Esophagus squamous epithelium (tissue), 5 donors: ENCODE measurements around the gene SCN4A. TPM values are rescaled to one million over a fixed set of nuclear protein-coding genes. Genes with fewer than 3 reads are reported as not detected.

ENCODE experiments used
- DNase-seq: peaks from one replicate; lab custom pipeline; 2025; lab: John Stamatoyannopoulos, UW
- H3K27ac ChIP-seq, 4 donors: fragments of 200-600 bp; sonication (generic); one replicate each; pipeline ENCODE4 v1.5.1; 2016 to 2019; ENCODE audit warnings: mild to moderate bottlenecking in 1 of 4
- H3K27me3 ChIP-seq, 4 donors: fragments of 200-600 bp; sonication (generic); 1 replicate in 3 of 4; 2 replicates in 1 of 4; pipeline versions ENCODE4 v1.5.1 to v1.6.0; 2017 to 2021; ENCODE audit warnings: antibody characterized with exemption in 1 of 4
- H3K36me3 ChIP-seq, 3 donors: fragments of 200-600 bp; sonication (generic); one replicate each; pipeline ENCODE4 v1.5.1; 2016 to 2019
- H3K4me1 ChIP-seq, 3 donors: fragments of 200-600 bp; sonication (generic); one replicate each; pipeline ENCODE4 v1.5.1; 2017 to 2019
- H3K4me3 ChIP-seq, 4 donors: fragments of 200-600 bp; sonication (generic); 1 replicate in 3 of 4; 2 replicates in 1 of 4; pipeline ENCODE4 v1.5.1; 2016 to 2019; ENCODE audit warnings: mild to moderate bottlenecking in 2 of 4, moderate library complexity in 1 of 4
- H3K9me3 ChIP-seq, 3 donors: fragments of 200-600 bp; sonication (generic); one replicate each; pipeline ENCODE4 v1.5.1; 2016 to 2019
- POLR2A ChIP-seq, 4 donors: fragments of 450-650 bp; IDR thresholded peaks; one replicate each; pipeline ENCODE4 v1.6.1; 2017; ENCODE audit warnings: antibody characterized with exemption in 4 of 4, mild to moderate bottlenecking in 4 of 4, moderate library complexity in 3 of 4
- WGBS, 2 donors: methylation state at CpG; one replicate each; pipeline ENCODE4 v1.1.5; 2018; 5-methylcytosine and 5-hydroxymethylcytosine counted together
- intact Hi-C: fragments of 100-400 bp; cut with DNase I; formaldehyde crosslinking; loops from one replicate; pipeline ENCODE4 v1.15.0; 2022
- total RNA-seq, 4 donors: library from RNA; depleted of rRNA; stranded (reverse); fragments of >200 nt; gene quantifications; one replicate each; pipeline ENCODE4 v1.1.0, GENCODE V29; 2016
- TF ChIP-seq, protein P1 (sequence below), 6 experiments: fragments of 450-650 bp in 4 of 6; fragments of 200-600 bp in 2 of 6; sonication (generic) in 2 of 6; IDR thresholded peaks; one replicate each; pipeline ENCODE4 v1.5.1; 2016 to 2019; ENCODE audit warnings: antibody characterized with exemption in 6 of 6, mild to moderate bottlenecking in 4 of 6, moderate library complexity in 4 of 6
- donor health status: DM: yes; HTN: yes; CAD: no.

SCN4A gene
- total RNA-seq, 4 donors from 2014 or later = under 0.01 to 0.12 TPM; not detected in 2

DNA sequence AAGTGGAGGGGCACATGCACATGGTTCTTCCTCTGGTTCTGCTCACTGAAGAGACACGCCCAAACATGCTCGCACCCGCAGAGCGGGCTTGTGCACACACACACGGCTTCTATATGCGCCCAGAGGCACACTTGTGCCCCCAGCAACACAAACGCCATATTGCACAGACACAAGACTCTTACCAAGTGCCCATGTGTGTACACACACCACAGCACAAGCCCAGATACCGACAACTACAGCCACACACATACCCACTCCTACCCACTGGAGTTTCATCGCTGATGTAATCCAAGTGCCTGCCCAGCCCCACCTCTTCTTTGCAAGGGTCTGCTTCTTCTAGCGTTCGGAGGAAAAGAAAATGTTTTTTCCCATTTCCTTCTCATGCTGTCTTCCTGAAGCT lies 18.9 kb upstream of the SCN4A start:
- TF ChIP-seq POLR2A (IDR thresholded peaks at IDR 0.05) = no peak
- TF ChIP-seq, protein P1, sequence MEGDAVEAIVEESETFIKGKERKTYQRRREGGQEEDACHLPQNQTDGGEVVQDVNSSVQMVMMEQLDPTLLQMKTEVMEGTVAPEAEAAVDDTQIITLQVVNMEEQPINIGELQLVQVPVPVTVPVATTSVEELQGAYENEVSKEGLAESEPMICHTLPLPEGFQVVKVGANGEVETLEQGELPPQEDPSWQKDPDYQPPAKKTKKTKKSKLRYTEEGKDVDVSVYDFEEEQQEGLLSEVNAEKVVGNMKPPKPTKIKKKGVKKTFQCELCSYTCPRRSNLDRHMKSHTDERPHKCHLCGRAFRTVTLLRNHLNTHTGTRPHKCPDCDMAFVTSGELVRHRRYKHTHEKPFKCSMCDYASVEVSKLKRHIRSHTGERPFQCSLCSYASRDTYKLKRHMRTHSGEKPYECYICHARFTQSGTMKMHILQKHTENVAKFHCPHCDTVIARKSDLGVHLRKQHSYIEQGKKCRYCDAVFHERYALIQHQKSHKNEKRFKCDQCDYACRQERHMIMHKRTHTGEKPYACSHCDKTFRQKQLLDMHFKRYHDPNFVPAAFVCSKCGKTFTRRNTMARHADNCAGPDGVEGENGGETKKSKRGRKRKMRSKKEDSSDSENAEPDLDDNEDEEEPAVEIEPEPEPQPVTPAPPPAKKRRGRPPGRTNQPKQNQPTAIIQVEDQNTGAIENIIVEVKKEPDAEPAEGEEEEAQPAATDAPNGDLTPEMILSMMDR (IDR thresholded peaks at IDR 0.05) = no peak
- Histone ChIP-seq H3K27me3 (peaks cover 0 to 81% (median 0%) of the 10 kb centered on the region in 4 donors), H3K4me3 (no peak overlapping the region), H3K4me1 (peaks cover 3 to 31% (median 4%) of the 10 kb centered on the region in 3 donors), H3K36me3 (no peaks in the 10 kb centered on the region), H3K27ac (no peak overlapping the region), H3K9me3 (no peaks in the 10 kb centered on the region)
- 75 to 79% methylated on average over 5 to 6 of the region's 11 CpGs for WGBS, 2 donors
- intact Hi-C loops = no loop called here
- DNase-seq = no peak

DNA sequence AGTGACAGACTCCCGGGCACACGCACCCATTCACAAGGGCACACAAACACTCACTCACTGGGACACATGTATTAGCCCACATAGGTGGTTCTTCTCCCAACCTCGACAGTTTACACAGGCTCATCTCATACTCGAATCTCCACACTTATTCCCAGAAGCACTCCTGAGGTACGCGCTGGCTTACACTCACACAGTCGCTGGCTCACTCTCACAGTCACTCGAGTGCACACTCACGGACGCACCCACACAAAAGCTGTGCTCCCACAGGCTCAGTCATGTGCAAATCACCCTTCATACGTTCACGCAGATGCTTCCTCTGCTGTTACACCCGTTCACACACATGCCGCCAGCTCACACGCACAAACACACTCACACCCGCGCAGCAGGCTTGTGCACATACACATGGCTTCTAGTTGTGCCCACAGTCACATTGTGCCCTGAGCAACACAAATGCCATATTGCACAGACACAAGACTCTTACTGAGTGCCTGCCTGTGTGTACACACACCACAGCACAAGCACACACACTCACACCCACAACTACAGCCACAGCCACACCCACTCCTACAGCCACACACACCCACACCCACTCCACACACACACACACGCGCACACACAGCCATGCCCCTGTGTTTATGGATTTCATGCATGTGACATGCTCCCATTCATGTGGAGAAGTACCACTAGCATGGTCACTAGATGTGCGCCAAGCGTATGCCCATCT lies 17.1 kb upstream of the SCN4A start:
- Histone ChIP-seq H3K9me3 (no peaks in the 10 kb centered on the region), H3K4me3 (no peak overlapping the region), H3K27ac (no peak overlapping the region), H3K36me3 (no peaks in the 10 kb centered on the region), H3K4me1 (peaks cover 9 to 44% (median 15%) of the 10 kb centered on the region in 3 donors), H3K27me3 (peaks cover 0 to 66% (median 0%) of the 10 kb centered on the region in 4 donors)
- WGBS, 2 donors = 72 to 73% methylated on average over 19 to 21 of the region's 21 CpGs
- no peak for DNase-seq
- TF ChIP-seq POLR2A (IDR thresholded peaks at IDR 0.05) = no peak
- TF ChIP-seq, protein P1 (IDR thresholded peaks at IDR 0.05) = no peak
- intact Hi-C loops = no loop called here

DNA sequence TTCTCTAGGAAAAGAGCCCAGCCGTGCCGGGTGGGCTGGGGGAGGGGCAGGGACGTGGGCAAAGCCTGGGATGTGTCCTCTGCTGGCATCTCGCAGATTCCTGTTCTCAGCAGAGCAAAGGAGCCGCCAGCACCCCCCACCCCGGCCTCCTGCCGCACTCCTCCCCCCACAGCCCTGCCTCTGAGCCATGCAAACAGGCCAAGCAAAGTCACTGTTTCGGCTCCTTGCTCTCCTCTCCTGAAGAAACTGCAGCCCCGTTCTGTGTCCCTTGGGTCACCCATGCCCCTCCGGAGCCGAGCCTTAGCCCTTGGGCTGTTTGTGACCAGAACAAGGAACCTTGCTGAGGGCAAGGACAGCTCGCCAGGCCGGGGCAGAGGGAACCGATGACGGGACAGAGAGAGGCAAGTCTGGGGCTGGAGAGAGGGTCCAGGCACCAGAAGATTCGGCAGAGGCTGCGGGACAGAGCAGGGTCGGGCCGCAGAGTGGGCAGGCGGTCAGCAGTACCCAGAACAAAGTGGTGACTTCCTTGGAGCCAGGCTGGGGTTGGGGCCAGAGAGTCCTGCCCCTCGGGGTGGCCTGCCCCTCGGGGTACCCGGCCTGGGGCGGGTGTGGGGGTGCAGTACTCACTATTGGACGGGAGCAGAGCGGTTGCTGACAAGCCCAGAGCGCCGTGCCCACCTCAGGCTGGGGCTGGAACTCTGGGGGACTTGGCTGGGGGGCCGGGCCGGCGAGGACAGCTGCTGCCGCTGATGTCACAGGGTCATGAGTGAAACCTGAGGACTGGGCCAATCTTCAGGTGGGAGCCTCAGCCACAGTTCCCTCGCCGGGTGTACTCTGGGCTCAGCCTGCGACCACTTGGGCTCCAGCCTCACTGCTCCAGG lies 16.3 kb upstream of the SCN4A start:
- Histone ChIP-seq H3K4me1 (peaks cover 9 to 52% (median 23%) of the 10 kb centered on the region in 3 donors), H3K9me3 (no peaks in the 10 kb centered on the region), H3K36me3 (no peaks in the 10 kb centered on the region), H3K27ac (no peak overlapping the region), H3K4me3 (no peak overlapping the region), H3K27me3 (peaks cover 0 to 60% (median 0%) of the 10 kb centered on the region in 4 donors)
- 26 to 41% methylated on average over 6 to 14 of the region's 35 CpGs for WGBS, 2 donors
- intact Hi-C loops = no loop called here
- no peak for TF ChIP-seq POLR2A (IDR thresholded peaks at IDR 0.05)
- TF ChIP-seq, protein P1 (IDR thresholded peaks at IDR 0.05) = no peak
- no peak for DNase-seq

DNA sequence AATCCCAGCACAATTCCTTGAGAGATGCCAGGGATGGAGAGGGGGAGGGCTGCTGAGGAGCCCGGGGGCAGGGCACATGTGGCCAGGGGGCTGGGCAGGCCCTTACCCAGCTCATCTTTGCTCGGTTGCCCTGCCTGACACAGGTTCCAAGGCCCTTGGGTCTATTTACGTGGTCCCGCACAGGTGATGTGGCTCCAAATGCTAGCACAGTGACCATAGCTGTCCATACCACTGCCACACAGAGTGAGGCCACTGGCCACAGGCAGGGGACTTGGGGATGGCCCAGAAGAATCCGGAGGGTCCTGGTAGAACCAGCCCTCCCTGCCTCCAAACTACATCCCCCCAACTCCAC lies 15.4 kb upstream of the SCN4A start:
- Histone ChIP-seq H3K9me3 (no peaks in the 10 kb centered on the region), H3K27me3 (peaks cover 0 to 53% (median 0%) of the 10 kb centered on the region in 4 donors), H3K4me1 (peaks cover 9 to 61% (median 24%) of the 10 kb centered on the region in 3 donors), H3K4me3 (no peak overlapping the region), H3K36me3 (no peaks in the 10 kb centered on the region), H3K27ac (no peak overlapping the region)
- no peak for DNase-seq
- 75% methylated on average over 2 of the region's 5 CpGs; no CpG with 5 or more reads in 1 of the 2 donors for WGBS, 2 donors
- TF ChIP-seq POLR2A (IDR thresholded peaks at IDR 0.05) = no peak
- TF ChIP-seq, protein P1 (IDR thresholded peaks at IDR 0.05) = no peak
- intact Hi-C loops = no loop called here
